UCSD-AML1 (cell line): ENCODE results near the gene FBLN7.
"Not testable (repeated sequence)": the region's sequence is repeated elsewhere in the genome, so short reads cannot be mapped to it uniquely, and the experiment has no call there.

Experiments used
- DNase-seq: peaks from one replicate; lab custom pipeline; 2025; ENCODE audit not compliant: unreplicated experiment; lab: John Stamatoyannopoulos, UW

FBLN7 gene, protein sequence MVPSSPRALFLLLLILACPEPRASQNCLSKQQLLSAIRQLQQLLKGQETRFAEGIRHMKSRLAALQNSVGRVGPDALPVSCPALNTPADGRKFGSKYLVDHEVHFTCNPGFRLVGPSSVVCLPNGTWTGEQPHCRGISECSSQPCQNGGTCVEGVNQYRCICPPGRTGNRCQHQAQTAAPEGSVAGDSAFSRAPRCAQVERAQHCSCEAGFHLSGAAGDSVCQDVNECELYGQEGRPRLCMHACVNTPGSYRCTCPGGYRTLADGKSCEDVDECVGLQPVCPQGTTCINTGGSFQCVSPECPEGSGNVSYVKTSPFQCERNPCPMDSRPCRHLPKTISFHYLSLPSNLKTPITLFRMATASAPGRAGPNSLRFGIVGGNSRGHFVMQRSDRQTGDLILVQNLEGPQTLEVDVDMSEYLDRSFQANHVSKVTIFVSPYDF

DNA sequence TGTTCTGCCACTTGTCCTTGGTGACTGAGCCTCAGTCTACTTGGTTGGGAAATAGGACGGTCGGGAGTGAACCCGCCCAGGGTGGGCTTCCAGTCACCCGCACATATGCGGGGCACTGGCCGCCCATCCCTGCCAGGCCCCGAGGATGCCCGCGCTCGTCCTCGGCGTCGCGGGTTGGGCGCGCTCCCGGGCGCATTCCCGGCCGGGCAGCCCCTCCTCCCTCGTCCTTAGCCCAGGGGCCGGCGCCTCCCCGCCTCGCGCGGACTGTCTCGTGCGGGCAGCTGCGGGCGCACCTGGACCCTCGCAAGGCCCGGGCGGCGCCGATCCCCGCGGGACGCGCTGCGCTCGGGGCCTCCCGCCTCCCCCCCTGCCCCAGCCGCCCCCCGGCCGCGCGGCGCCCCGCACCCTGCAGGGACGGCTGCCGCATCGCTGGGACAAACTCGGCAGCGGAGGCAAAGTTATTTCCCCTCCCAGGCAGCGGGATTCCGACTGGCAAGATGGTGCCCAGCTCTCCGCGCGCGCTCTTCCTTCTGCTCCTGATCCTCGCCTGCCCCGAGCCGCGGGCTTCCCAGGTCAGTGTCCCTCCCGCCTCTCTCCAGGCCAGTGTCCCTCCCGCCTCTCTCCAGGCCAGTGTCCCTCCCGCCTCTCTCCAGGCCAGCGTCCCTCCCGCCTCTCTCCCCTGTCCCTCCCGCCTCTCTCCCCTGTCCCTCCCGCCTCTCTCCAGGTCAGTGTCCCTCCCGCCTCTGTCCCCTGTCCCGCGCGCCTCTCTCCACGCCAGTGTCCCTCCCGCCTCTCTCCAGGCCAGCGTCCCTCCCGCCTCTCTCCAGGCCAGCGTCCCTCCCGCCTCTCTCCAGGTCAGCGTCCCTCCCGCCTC lies at the start of gene FBLN7:
Gene FBLN7 (plus strand): TSS at position 227 of the 874 bp plus-strand sequence. CDS start 271 bp downstream, at position 498.
- no peak for DNase-seq

DNA sequence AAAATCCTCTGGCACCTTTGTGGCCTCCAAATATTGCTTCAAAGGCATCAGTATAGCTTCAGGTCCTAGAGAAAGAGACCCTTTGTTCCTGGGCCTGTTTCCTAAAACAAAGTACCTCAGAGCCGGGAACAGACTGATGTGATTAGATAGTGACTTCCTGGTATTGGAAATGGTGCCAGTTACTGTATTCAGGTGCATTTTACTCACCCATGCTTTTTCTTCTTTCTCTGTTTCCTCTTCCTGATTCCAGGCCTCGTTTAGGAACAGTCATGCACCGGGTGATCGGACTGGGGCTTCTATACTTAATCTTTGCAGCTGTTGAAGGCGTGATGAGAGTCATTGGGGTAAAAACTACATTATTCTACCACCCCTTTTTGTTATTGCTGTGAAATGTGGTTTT lies 48.8 kb upstream of the FBLN7 start:
- no peak for DNase-seq

DNA sequence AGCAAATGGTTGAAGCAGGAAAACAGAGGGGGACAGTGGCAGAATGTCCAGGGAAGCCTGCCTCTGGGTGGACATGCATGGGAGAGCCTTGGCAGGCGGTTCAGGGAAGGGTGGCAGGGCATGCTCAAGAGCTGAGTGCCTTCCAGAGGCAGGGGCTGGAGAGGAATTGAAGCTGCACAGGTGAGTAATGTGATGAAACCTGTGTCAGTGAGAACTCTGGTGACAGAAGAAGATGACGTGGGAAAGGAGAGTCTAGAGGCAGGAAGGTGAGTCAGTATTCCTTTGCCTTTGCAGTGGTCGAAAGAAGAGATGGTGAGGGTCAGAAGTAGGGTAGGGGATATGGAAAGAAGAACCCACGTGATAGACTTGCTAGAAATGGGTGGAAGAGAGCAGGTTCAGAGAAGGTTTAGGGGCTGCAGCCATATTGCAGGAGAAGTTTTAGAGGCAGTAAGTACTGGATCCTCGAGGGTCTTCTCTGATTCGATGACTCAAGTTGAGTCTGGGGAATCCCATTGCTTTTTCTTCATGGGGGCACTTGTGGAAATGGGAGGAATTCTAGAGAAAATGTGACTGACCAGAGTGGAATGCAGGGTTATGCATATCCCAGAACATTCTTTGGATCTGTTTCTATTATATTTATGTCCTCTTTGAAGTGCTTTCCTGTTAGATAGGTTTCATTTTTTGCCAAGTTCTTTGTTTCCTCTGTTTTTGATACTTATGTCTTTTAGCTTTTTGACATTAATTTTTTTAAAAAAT lies 45.7 kb upstream of the FBLN7 start:
- no peak for DNase-seq

DNA sequence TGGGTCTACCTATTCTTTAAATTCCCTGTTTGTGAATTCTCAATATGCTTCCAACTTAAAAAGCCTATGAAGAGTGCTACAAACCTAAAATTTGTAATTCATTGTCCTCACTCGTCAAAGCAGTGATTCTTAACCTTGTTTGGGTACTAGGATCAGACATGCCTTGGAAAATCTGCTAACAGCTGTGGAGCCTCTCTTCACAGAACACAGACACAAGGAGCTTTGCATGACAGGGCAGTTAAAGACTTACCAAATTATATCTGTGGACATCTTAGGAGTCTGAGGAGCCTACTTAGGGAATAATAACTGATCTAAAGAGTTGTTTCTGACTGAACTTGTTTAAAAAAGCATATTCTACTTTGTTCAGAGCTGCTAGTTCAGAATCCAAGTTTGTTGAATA lies 45.0 kb upstream of the FBLN7 start:
- no peak for DNase-seq

DNA sequence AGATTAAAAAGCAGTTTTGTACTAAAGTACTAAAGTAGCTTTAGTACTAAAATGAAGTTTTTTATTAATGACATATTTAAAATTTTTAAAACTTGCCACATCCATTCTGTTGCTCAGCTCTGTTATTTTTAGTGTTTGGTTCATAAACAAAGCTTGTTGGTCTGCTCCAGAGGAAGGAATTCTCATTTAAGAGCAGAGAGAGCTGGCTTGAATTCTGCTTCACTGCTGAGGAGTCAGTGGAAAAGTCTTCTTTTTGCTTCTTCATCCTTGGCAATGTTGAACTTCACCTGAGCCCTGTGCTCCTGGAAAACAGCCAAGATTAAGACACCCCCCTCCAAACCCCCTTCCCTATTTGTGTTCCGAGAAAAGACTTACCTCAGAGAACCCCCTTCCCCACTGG lies 42.5 kb upstream of the FBLN7 start:
- no peak for DNase-seq

DNA sequence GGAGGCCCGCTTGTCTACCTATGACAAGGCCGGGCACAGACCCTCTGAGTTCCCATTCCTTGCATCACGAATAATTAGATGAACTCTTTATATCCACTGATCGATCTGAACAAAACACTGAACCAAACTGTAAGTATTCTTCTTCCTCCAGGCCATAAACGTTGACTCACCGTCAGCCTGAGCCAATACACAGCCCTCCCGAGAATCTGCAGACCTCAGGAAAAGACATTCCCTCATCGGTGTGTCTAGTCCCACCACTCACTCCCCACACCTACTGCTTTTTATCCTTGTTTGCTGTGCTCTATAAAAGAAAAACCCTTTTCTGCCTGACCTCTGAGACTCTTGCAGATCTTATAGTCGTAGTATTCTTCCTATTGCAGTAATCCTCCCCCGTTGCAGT lies 42.1 kb upstream of the FBLN7 start:
- DNase-seq, result no peak

DNA sequence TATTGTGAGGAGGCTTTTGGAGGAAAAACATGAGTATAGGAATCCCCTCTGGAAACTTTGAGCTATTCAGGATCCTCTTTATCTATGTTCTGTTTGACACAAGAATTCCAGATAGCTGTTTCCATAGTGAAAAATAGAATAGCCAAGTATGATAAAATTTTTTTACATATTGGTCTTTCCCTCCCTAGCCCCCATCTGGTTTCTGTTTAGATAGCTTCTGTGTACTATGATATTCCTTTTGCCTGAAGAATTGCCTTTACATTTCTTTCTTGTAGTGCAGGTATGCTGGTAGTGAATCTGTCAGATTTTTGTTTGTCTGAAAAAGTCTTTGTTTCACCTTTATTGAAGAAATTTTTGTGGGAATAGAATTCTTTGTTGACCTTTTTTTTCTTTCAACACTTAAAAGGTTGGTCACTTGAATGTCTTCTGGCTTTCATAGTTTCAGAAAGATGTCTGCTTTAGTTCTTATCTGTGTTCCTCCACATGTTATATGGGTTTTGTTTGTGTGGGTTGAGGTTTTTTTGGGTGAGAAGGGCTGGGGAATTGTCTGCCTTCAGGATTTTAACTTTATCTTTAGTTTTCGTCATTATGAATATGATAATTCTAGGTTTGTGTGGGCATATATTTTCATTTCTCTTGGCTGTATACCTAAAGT lies 29.9 kb upstream of the FBLN7 start:
- DNase-seq, result no peak

DNA sequence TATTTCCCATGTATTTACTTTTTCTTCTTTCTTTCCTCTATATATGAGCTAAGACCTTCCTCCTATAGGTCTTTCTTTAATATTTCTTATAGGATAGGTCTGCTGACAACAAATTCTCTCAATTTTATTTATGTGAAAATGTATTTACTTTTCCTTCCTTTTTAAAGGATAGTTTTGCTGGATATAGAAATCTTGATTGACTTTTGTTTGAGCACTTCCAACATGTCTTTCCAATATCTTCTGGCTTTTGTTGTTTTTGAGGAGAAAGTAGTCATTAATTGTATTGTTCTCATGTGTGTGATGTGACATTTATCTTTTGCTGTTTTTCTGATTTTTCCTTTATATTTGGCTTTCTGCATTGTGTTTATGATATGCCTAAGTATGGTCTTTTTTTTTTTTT lies 28.9 kb upstream of the FBLN7 start:
- no peak for DNase-seq

DNA sequence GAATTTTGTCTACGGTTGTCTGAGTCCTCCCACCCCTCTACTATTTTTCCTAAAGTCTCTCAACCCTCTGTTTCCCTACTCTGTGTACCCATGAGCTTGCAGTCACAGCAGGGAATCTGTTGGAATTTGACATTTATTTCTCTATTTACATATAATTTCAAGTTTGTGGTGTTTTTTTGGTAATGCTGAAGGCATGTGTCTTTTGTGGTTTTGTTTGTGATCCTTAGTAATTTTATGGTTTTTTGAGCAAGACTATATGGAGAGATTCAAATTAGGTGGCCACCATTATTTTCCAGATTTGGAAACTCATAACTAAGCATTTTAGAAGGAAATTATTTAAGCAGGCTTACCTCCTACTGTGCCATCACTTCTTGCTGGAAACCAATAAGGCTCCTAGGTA lies 27.2 kb upstream of the FBLN7 start:
- DNase-seq, result no peak

DNA sequence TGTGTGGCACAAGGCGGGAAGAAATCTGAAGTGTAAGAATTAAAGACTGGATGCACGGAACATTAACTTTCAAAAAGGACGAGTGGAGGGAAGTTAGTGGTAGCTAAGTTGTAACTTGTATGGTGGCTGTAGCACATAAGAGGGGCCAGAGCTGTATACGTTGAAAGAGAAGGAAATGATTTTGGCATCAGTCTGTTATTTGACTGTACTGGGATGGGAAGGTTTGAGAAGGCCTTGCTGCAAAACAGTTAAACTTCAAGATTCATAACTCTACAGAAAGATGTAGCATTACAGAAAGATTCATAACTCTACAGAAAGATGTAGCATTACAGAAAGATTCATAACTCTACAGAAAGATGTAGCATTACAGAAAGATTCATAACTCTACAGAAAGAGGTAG lies 24.8 kb upstream of the FBLN7 start:
- DNase-seq, result not testable (repeated sequence)

DNA sequence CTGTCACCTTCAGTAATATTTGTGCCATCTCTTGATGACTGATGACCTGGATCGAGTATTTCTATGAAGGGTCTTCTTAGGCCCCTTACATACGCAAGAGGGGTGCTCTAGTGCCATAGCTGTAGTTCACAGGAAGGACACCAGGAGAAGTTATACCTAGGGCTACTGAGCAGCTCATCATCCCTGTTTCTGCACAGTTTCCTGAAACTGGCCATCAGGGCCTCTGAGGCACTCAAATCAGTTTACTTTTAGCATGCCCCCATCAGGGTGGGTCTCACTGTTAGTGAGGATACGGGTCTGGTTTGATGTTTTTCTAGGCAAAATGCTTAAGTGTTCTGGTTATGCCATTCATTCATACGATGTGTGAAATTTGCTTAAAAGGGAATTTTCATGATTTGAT lies 20.0 kb upstream of the FBLN7 start:
- no peak for DNase-seq

DNA sequence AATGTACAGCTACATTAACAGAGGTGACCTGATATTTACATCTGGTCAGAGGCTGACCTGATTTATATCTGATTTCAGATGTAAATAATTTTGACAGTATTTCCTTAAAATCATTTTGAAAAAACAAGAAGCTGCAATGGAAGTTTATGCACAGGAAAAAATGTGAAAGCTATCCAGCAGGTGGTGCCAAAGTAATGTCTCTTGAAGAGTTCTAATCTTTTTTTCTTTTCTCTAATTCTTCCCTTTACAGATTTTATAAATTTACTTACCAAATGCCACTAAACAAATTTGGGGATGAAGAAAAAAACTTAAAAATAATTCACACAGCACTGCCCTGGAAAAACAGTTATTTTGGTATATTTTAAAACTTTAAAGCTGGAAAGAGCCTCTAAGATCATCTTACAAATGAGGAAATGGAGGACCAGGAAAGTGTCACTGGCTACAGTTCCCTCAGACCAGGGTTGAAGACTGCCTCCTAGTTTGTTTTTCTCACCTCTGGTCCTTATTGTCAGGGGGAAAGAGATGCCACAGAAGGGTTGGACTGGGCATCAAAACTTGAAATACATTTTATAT lies 16.4 kb upstream of the FBLN7 start:
- no peak for DNase-seq

DNA sequence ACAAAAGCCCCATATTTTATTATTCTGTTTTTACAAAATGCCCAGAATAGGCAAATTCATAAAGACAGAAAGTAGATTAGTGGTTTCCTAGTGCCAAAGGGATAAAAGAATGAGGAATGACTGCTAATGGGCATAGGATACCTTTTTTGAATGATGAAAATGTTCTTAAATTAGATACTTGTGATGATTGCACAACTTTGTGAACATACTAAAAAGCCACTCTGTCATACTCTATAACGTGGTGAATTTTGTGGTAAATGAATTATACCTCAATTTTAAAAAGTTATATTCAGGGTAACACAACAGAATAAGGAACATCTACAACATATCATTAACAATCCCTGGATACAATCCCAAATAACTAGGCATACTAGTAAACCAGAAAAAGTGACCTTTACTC lies 9.1 kb upstream of the FBLN7 start:
- DNase-seq, result no peak

DNA sequence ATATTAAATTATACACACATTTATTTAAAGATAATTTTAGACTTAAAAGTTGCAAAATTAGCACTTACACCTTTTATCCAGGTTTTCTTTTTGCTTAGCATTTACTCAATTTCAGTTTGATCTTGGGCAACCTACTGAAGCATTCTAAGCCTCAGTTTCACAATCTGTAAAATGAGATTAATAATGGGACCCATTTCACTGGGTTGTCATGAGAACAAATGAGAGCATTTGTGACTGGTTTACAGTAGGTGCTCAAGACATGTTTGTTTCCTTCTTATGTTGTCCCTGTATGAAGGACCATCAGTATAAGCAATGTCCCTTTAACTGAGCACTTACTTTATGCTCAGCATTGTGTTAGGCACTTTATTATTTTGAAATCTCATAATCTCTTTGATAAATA lies 4.8 kb upstream of the FBLN7 start:
- no peak for DNase-seq

DNA sequence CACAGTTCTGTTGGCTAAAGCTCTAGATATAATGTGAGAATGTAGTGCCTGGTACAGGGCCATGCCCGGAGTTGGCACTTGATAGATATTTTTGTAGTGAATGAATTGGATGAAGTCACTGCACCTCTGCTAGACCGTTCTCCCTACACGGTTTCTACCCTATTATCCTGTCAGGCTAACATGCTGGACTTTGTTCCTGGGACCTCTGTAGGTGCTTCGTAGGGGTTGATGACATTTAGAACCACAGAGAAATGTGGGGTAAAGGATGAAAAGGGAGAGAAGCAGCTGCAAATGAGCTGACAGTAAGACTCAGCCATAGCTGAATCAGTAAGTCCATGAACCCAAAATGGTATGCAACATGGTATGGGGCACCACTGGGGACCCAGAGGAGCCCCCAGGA lies 4.1 kb upstream of the FBLN7 start:
- no peak for DNase-seq

DNA sequence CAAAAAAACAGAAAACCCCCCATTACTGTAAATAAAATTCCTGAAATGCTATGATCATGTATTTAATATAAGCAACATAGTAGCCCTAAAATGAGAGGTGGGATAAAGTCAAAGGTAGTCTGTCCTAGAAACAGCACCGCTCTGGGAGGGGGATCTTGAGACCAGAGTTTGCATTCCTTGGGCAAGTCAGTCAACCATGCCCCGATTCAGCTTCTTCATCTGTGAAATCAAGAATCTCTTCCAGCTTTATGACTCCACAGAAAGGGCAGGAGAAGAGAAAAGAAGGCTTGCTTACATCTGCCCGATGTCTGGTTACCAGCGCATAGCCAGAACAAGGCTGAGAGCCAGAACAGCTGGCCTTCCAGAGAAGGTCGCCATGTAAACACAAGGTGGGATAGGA lies 2.1 kb upstream of the FBLN7 start:
- DNase-seq, result no peak

DNA sequence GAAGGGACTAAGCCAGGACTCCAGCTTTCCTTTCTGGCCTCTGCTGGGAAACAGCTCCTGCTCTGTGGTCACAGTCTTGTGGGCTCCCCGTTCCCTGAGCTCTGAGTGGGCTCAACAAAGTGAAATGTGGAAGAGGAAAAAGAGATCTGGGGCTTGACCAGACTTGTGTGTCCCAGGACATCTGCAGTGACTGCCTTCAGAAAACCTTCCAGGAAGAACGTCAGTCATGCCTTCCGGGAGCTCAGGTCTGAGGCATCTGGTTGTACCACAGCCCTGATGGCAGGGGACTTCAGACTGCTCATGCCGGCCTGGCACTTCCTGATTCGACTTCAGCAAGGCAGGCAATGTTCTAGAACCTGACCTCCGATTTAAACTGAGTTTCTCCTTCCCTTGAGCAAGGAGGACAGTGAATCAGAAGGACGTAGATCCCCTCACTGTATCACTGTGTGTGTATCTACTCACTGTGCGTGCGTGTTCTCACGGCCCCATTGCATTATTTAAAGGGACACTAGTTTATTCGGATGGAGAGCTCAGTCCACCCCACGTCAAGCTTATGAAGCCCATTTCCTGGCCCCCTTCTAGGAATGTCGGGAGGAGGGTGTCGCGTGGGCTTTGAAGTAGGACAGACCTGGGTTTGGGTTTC lies 548 bp upstream of the FBLN7 start:
- peak; percentile 25 for DNase-seq

DNA sequence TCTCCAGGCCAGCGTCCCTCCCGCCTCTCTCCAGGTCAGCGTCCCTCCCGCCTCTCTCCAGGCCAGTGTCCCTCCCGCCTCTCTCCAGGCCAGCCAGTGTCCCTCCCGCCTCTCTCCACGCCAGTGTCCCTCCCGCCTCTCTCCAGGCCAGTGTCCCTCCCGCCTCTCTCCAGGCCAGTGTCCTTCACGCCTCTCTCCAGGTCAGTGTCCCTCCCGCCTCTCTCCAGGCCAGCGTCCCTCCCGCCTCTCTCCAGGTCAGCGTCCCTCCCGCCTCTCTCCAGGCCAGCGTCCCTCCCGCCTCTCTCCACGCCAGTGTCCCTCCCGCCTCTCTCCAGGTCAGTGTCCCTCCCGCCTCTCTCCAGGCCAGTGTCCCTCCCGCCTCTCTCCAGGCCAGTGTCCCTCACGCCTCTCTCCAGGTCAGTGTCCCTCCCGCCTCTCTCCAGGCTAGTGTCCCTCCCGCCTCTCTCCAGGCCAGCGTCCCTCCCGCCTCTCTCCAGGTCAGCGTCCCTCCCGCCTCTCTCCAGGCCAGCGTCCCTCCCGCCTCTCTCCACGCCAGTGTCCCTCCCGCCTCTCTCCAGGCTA lies 939 bp downstream of the FBLN7 start:
- DNase-seq, result not testable (repeated sequence)

DNA sequence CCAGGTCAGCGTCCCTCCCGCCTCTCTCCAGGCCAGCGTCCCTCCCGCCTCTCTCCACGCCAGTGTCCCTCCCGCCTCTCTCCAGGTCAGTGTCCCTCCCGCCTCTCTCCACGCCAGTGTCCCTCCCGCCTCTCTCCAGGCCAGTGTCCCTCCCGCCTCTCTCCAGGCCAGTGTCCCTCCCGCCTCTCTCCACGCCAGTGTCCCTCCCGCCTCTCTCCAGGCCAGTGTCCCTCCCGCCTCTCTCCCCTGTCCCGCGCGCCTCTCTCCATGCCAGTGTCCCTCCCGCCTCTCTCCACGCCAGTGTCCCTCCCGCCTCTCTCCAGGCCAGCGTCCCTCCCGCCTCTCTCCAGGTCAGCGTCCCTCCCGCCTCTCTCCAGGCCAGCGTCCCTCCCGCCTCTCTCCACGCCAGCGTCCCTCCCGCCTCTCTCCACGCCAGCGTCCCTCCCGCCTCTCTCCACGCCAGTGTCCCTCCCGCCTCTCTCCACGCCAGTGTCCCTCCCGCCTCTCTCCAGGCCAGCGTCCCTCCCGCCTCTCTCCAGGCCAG lies 1.5 kb downstream of the FBLN7 start:
- not testable (repeated sequence) for DNase-seq
